ENCODE measurements around the gene ZKSCAN2.

The ZKSCAN2 gene

GRCh38 chr16:25192096-25192495, 65.5 kb downstream of the ZKSCAN2 start:
- TF ChIP-seq, protein P1, sequence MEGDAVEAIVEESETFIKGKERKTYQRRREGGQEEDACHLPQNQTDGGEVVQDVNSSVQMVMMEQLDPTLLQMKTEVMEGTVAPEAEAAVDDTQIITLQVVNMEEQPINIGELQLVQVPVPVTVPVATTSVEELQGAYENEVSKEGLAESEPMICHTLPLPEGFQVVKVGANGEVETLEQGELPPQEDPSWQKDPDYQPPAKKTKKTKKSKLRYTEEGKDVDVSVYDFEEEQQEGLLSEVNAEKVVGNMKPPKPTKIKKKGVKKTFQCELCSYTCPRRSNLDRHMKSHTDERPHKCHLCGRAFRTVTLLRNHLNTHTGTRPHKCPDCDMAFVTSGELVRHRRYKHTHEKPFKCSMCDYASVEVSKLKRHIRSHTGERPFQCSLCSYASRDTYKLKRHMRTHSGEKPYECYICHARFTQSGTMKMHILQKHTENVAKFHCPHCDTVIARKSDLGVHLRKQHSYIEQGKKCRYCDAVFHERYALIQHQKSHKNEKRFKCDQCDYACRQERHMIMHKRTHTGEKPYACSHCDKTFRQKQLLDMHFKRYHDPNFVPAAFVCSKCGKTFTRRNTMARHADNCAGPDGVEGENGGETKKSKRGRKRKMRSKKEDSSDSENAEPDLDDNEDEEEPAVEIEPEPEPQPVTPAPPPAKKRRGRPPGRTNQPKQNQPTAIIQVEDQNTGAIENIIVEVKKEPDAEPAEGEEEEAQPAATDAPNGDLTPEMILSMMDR (IDR thresholded peaks at IDR 0.05; ENCODE audit: insufficient read depth, low read depth, low read length, missing control alignments): no peak
- no peak for DNase-seq (ENCODE audit: low read depth)
- no peak overlapping the region for H3K4me3 ChIP-seq (ENCODE audit: low read depth, low read length)

- H3K4me3 ChIP-seq (ENCODE audit: low read depth, low read length): no peak overlapping the region
- no peak for DNase-seq (ENCODE audit: low read depth)
- TF ChIP-seq, protein P1 (IDR thresholded peaks at IDR 0.05; ENCODE audit: insufficient read depth, low read depth, low read length, missing control alignments): no peak
These were observed 68.3 kb downstream of the ZKSCAN2 start for GRCh38 chr16:25189305-25189704.

- no peak for DNase-seq (ENCODE audit: low read depth)
- no peak overlapping the region for H3K4me3 ChIP-seq (ENCODE audit: low read depth, low read length)
- TF ChIP-seq, protein P1 (IDR thresholded peaks at IDR 0.05; ENCODE audit: insufficient read depth, low read depth, low read length, missing control alignments): no peak
These were observed 70.2 kb downstream of the ZKSCAN2 start for GRCh38 chr16:25187491-25187795.

Data from GM12865 (cell line).